Transverse colon (tissue), 4 donors: Measurements from ENCODE around the gene TPSG1. TPM values are rescaled to one million over a fixed set of nuclear protein-coding genes. Genes with fewer than 3 reads are reported as not detected.
A peak's percentile ranks its signal among the peaks of the same experiment; 100 is the strongest.

ENCODE experiments used
- DNase-seq: peaks from one replicate; pipeline ENCODE4 v3.0.0-alpha.2; 2019
- H3K27ac ChIP-seq, 4 donors: fragments of 200-600 bp; sonication (generic); 2 replicates each; pipeline ENCODE4 v1.5.1; 2016 to 2018; ENCODE audit warnings: inconsistent platforms in 4 of 4
- H3K27me3 ChIP-seq: fragments of 200-600 bp; sonication (generic); 2 replicates; pipeline ENCODE4 v1.5.1; 2017; ENCODE audit warnings: inconsistent platforms
- H3K36me3 ChIP-seq, 4 donors: fragments of 200-600 bp; sonication (generic); 2 replicates each; pipeline ENCODE4 v1.5.1; 2017 to 2019; ENCODE audit warnings: inconsistent platforms in 4 of 4
- H3K4me1 ChIP-seq, 4 donors: fragments of 200-600 bp; sonication (generic); 2 replicates each; pipeline ENCODE4 v1.5.1; 2017 to 2020; ENCODE audit warnings: inconsistent platforms in 4 of 4
- H3K4me3 ChIP-seq, 4 donors: fragments of 200-600 bp; sonication (generic); 1 replicate in 1 of 4; 2 replicates in 3 of 4; pipeline versions ENCODE4 v1.5.1 to v1.6.1; 2017 to 2019; ENCODE audit warnings: inconsistent platforms in 4 of 4
- H3K9me3 ChIP-seq, 2 donors: fragments of 200-600 bp; sonication (generic); 2 replicates each; pipeline ENCODE4 v1.5.1; 2017 to 2019; ENCODE audit warnings: inconsistent platforms in 2 of 2
- CTCF ChIP-seq, 5 experiments: fragments of 200-600 bp in 3 of 5; fragments of 450-650 bp in 2 of 5; sonication (generic) in 3 of 5; IDR thresholded peaks; 1 replicate in 2 of 5; 2 replicates in 3 of 5; pipeline ENCODE4 v1.5.1; 2016 to 2017; ENCODE audit warnings: antibody characterized with exemption in 5 of 5, inconsistent platforms in 3 of 5, mild to moderate bottlenecking in 2 of 5, moderate library complexity in 1 of 5
- EP300 ChIP-seq: sonication (generic); formaldehyde crosslinking; IDR thresholded peaks from one replicate; pipeline ENCODE4 v1.6.1; 2017; ENCODE audit warnings: antibody characterized with exemption, low read depth
- POLR2A ChIP-seq: fragments of 450-650 bp; IDR thresholded peaks from one replicate; pipeline ENCODE4 v1.6.1; 2016; ENCODE audit warnings: antibody characterized with exemption, mild to moderate bottlenecking, moderate library complexity
- POLR2AphosphoS5 ChIP-seq, 3 donors: sonication (generic); formaldehyde crosslinking; IDR thresholded peaks; one replicate each; pipeline ENCODE4 v1.6.1; 2016; ENCODE audit warnings: antibody characterized with exemption in 3 of 3
- WGBS, 2 donors: methylation state at CpG; one replicate each; pipeline ENCODE4 v1.1.5; 2018; ENCODE audit warnings: low coverage in 1 of 2; 5-methylcytosine and 5-hydroxymethylcytosine counted together
- in situ Hi-C, 4 donors: fragments of 200-750 bp; cut with MboI; loops; one replicate each; pipeline versions ENCODE4 v1.15.0 to v1.15.1; 2017; ENCODE audit warnings: low sequenced_read_pairs in 3 of 4, low pct_ligation_motif_present in 1 of 4, low pct_unique_long_range_greater_than_20kb in 1 of 4
- intact Hi-C: fragments of 100-400 bp; cut with DNase I; formaldehyde crosslinking; loops from one replicate; pipeline ENCODE4 v1.15.1; 2023; ENCODE audit warnings: low total_unique reads
- total RNA-seq, 4 donors: library from RNA; depleted of rRNA; stranded (reverse); fragments of >200 nt; gene quantifications; one replicate each; pipeline ENCODE4 v1.1.0, GENCODE V29; 2016

Gene TPSG1
- total RNA-seq, 4 donors from 2014 or later = 20.9 to 41.0 (median 24.0) TPM; not detected in 1

- peak overlapping the region in 2 of 4 donors; percentile 22 to 30 for H3K27ac ChIP-seq
- in situ Hi-C loops = no loop called here
- intact Hi-C loops = no loop called here
Measured at GRCh38 chr16:1221628-1222552, 3.2 kb downstream of the TPSG1 start.

GRCh38 chr16:1220841-1221627 is 4.0 kb downstream of the TPSG1 start:
- DNase-seq = no peak
- TF ChIP-seq POLR2A = no peak
- no peak for TF ChIP-seq EP300
- TF ChIP-seq POLR2AphosphoS5 (IDR thresholded peaks at IDR 0.05) = no peak
- TF ChIP-seq CTCF (IDR thresholded peaks at IDR 0.05) = no peak
- H3K9me3 ChIP-seq = no peaks in the 10 kb centered on the region
- in situ Hi-C loops = no loop called here
- no peaks in the 10 kb centered on the region for H3K36me3 ChIP-seq
- peak overlapping the region in 2 of 4 donors; percentile 22 to 30 for H3K27ac ChIP-seq
- peaks cover 0 to 7% (median 3%) of the 10 kb centered on the region in 4 donors for H3K4me1 ChIP-seq
- intact Hi-C loops = no loop called here
- no peaks in the 10 kb centered on the region for H3K27me3 ChIP-seq
- no peak overlapping the region for H3K4me3 ChIP-seq
- WGBS, 2 donors = 64% methylated on average over 42 of the region's 48 CpGs; no CpG with 5 or more reads in 1 of the 2 donors

More at GRCh38 chr16:1221628-1222552, 3.2 kb downstream of the TPSG1 start:
- TF ChIP-seq POLR2AphosphoS5 (IDR thresholded peaks at IDR 0.05) (no peak), CTCF (IDR thresholded peaks at IDR 0.05) (no peak), EP300 (no peak), POLR2A (no peak)
- peak; percentile 33 for DNase-seq
- Histone ChIP-seq H3K4me1 (peaks cover 0 to 8% (median 3%) of the 10 kb centered on the region in 4 donors), H3K27me3 (no peaks in the 10 kb centered on the region), H3K4me3 (no peak overlapping the region), H3K9me3 (no peaks in the 10 kb centered on the region), H3K36me3 (no peaks in the 10 kb centered on the region)
- WGBS, 2 donors = 50 to 65% methylated on average over 4 to 39 of the region's 40 CpGs

- WGBS, 2 donors = 91% methylated on average over 54 of the region's 55 CpGs; no CpG with 5 or more reads in 1 of the 2 donors
- no peak overlapping the region for H3K4me3 ChIP-seq
- peaks cover 0 to 3% (median under 1%) of the 10 kb centered on the region in 4 donors for H3K4me1 ChIP-seq
- DNase-seq = no peak
- no peaks in the 10 kb centered on the region for H3K36me3 ChIP-seq
- H3K9me3 ChIP-seq = no peaks in the 10 kb centered on the region
- in situ Hi-C loops (no loop called here), intact Hi-C loops (no loop called here)
- no peak overlapping the region for H3K27ac ChIP-seq
- TF ChIP-seq EP300 (no peak), CTCF (IDR thresholded peaks at IDR 0.05) (no peak), POLR2AphosphoS5 (IDR thresholded peaks at IDR 0.05) (no peak), POLR2A (no peak)
- no peaks in the 10 kb centered on the region for H3K27me3 ChIP-seq
Measured at GRCh38 chr16:1220098-1220728, 4.9 kb downstream of the TPSG1 start.
